Endothelial cell of umbilical vein (primary cell): ENCODE results near the gene THUMPD2. TPM values are rescaled to one million over a fixed set of nuclear protein-coding genes. Genes with fewer than 3 reads are reported as not detected.

Experiments
- BruUV-seq: library from RNA; stranded (reverse); fragments of 400-500 nt; replicated peaks from 2 replicates; lab custom pipeline; 2021; lab: Mats Ljungman, UMichigan
- CTCF ChIA-PET: fragments of 300-600, 350-600 bp; sonication (Branson Sonifier 250); formaldehyde crosslinking; loops from one replicate; lab custom pipeline; 2021; ENCODE audit warnings: antibody characterized with exemption, inconsistent platforms; lab: Charles Lee
- POLR2A ChIA-PET: fragments of 300-600, 350-600 bp; sonication (Branson Sonifier 250); formaldehyde crosslinking; loops from one replicate; lab custom pipeline; 2021; ENCODE audit warnings: antibody characterized with exemption, inconsistent platforms; lab: Charles Lee
- DNase-seq: peaks from one replicate; pipeline ENCODE4 v3.0.0-alpha.2; 2011; ENCODE audit warnings: low read depth, low spot score
- FAIRE-seq: peaks from 2 replicates; lab custom pipeline; 2011; peaks lifted over from hg19 to GRCh38; lab: Jason Lieb, UNC
- H2AFZ ChIP-seq: 2 replicates; pipeline ENCODE4 v1.6.0; 2012; ENCODE audit warnings: low read depth, low read length, control low read depth, inconsistent platforms
- H3K27ac ChIP-seq: 2 replicates; pipeline ENCODE4 v1.5.1; 2011; ENCODE audit warnings: low read depth, mild to moderate bottlenecking, control low read depth, low read length, moderate library complexity; ENCODE audit not compliant: insufficient read depth
- H3K27me3 ChIP-seq, 2 experiments: 2 replicates each; pipeline versions ENCODE4 v1.6.0 to v1.6.1; 2011; ENCODE audit warnings: low read length in 2 of 2, mixed read lengths in 1 of 2; ENCODE audit not compliant: control insufficient read depth in 2 of 2, insufficient read depth in 2 of 2
- H3K36me3 ChIP-seq, 2 experiments: 2 replicates in 1 of 2; 3 replicates in 1 of 2; pipeline ENCODE4 v1.5.1; 2011; ENCODE audit warnings: low read length in 2 of 2, mild to moderate bottlenecking in 1 of 2, moderate library complexity in 1 of 2; ENCODE audit not compliant: control insufficient read depth in 2 of 2, insufficient read depth in 2 of 2; ENCODE audit errors: extremely low read depth in 1 of 2
- H3K4me1 ChIP-seq: 3 replicates; pipeline ENCODE4 v1.5.1; 2011; ENCODE audit warnings: mild to moderate bottlenecking, low read length; ENCODE audit not compliant: control insufficient read depth, insufficient read depth; ENCODE audit errors: extremely low read depth
- H3K4me2 ChIP-seq: 2 replicates; pipeline ENCODE4 v1.6.1; 2011; ENCODE audit warnings: low read length, control low read depth, mixed read lengths; ENCODE audit not compliant: insufficient read depth
- H3K4me3 ChIP-seq, 3 experiments: fragments of 200-600 bp in 1 of 3; sonication (generic), shearing (Covaris generic) in 1 of 3; replicated peaks in 1 of 3; 2 replicates each; pipeline ENCODE4 v1.5.1; 2011 to 2016; ENCODE audit warnings: control low read depth in 3 of 3, low read length in 3 of 3, mild to moderate bottlenecking in 2 of 3, inconsistent platforms in 1 of 3, low read depth in 1 of 3, moderate library complexity in 1 of 3; ENCODE audit not compliant: insufficient read depth in 1 of 3
- H3K79me2 ChIP-seq: 2 replicates; pipeline ENCODE4 v1.6.0; 2012; ENCODE audit warnings: low read length, inconsistent platforms; ENCODE audit not compliant: control insufficient read depth, insufficient read depth
- H3K9ac ChIP-seq: replicated peaks from 2 replicates; pipeline ENCODE3; 2011; ENCODE audit warnings: low read length, control low read depth; ENCODE audit not compliant: insufficient read depth; ENCODE audit errors: extremely low read depth
- H3K9me1 ChIP-seq: replicated peaks from 3 replicates; pipeline ENCODE4 v1.6.0; 2011; ENCODE audit warnings: mild to moderate bottlenecking, low read length; ENCODE audit not compliant: control insufficient read depth, insufficient read depth; ENCODE audit errors: extremely low read depth
- H3K9me3 ChIP-seq: replicated peaks from 2 replicates; pipeline ENCODE4 v1.5.1; 2012; ENCODE audit warnings: low read length, inconsistent platforms; ENCODE audit not compliant: control insufficient read depth, insufficient read depth
- H4K20me1 ChIP-seq: replicated peaks from 2 replicates; pipeline ENCODE3; 2011; ENCODE audit warnings: mild to moderate bottlenecking, low read length; ENCODE audit not compliant: control insufficient read depth, insufficient read depth; ENCODE audit errors: extremely low read depth
- CTCF ChIP-seq, 2 donors: IDR thresholded peaks; 1 replicate in 1 of 2; 2 replicates in 1 of 2; pipeline ENCODE4 v1.5.1; 2011; ENCODE audit warnings: low read length in 2 of 2, mild to moderate bottlenecking in 2 of 2, moderate library complexity in 2 of 2, control low read depth in 1 of 2, inconsistent platforms in 1 of 2, low read depth in 1 of 2; ENCODE audit not compliant: insufficient read depth in 1 of 2; ENCODE audit errors: extremely low read depth in 1 of 2
- EZH2 ChIP-seq: IDR thresholded peaks from 2 replicates; pipeline ENCODE4 v1.6.1; 2012; ENCODE audit warnings: borderline replicate concordance, low read depth, mild to moderate bottlenecking, moderate library complexity, low read length, inconsistent platforms; ENCODE audit not compliant: severe bottlenecking
- FOS ChIP-seq: IDR thresholded peaks from 2 replicates; pipeline ENCODE4 v1.6.1; 2011; ENCODE audit warnings: mild to moderate bottlenecking, low read length, moderate library complexity, borderline replicate concordance; ENCODE audit not compliant: insufficient read depth
- GATA2 ChIP-seq: IDR thresholded peaks from 2 replicates; pipeline ENCODE4 v1.7.0; 2011; ENCODE audit warnings: low read depth, mild to moderate bottlenecking, moderate library complexity, mixed read lengths, low read length; ENCODE audit not compliant: insufficient read length, insufficient read depth
- JUN ChIP-seq: IDR thresholded peaks from 2 replicates; pipeline ENCODE4 v1.6.1; 2011; ENCODE audit warnings: borderline replicate concordance, low read depth; ENCODE audit not compliant: insufficient read length, insufficient read depth
- MAX ChIP-seq: IDR thresholded peaks from 2 replicates; pipeline ENCODE4 v1.6.1; 2011; ENCODE audit not compliant: insufficient read depth, insufficient read length
- MYC ChIP-seq: IDR thresholded peaks from one replicate; pipeline ENCODE4 v1.6.1; 2011; ENCODE audit warnings: mild to moderate bottlenecking, low read depth, low read length
- POLR2A ChIP-seq: IDR thresholded peaks from 2 replicates; pipeline ENCODE4 v1.6.1; 2012; ENCODE audit warnings: low read depth, mild to moderate bottlenecking, control low read depth, low read length
- POLR2AphosphoS5 ChIP-seq: IDR thresholded peaks from 2 replicates; pipeline ENCODE4 v1.6.1; 2012; ENCODE audit warnings: low read depth, mild to moderate bottlenecking, control low read depth, low read length, moderate library complexity; ENCODE audit not compliant: insufficient read depth
- dilution Hi-C: fragments of 300-500 bp; cut with MboI; formaldehyde crosslinking; loops from one replicate; pipeline ENCODE4 v1.15.0; 2019; ENCODE audit warnings: low sequenced_read_pairs; ENCODE audit not compliant: extremely low pct_ligation_motif_present
- intact Hi-C: fragments of 100-400 bp; cut with micrococcal nuclease; formaldehyde crosslinking; loops from one replicate; pipeline ENCODE4 v1.10.0; 2022
- polyA plus RNA-seq, 4 experiments: library from polyadenylated mRNA; depleted of rRNA in 3 of 4; stranded (reverse) in 3 of 4; unstranded in 1 of 4; fragments of >200 nt; gene quantifications; 2 replicates each; pipeline versions ENCODE4 v1.2.1 to v1.2.3, GENCODE V29; 2011 to 2012; ENCODE audit warnings: missing spikeins in 1 of 4
- total RNA-seq: library from RNA; stranded (reverse); gene quantifications from 2 replicates; pipeline ENCODE4 v1.2.3, GENCODE V29; 2021

THUMPD2 gene
- total and polyA plus RNA-seq, 2 donors (not counting 3 experiments of a cell fraction or from before 2014, with no cell fraction given), result 4.3 to 8.2 TPM

DNA sequence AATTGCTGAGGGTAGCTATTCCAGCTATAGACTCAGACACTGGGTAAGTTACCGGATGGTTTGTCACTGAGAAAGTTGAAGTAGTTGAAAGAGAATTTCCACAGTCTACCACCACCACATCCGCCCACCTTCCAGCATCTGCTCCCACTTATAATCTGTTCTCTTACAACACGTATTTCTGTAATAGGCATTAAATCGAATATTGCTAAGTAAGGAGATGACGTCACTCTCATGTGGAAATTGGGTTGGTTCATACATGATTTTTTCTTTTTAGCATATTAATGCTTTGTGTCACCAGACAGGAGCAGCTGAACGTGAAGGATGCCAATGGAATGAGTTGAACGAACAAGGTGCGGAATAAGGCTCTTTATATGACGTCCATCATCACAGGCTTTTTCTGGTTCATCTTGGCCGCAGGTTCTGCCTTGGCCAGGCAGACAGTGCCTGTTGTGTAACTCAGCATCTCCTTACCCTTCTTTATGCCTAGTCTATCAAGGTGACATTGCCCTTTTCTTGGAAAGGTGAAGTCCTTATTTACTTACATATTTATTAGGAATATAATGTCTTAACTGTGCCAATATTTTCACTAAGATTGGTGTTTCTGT lies 45.9 kb downstream of the THUMPD2 start:
- Histone ChIP-seq H3K4me1 (peaks cover 5% of the 10 kb centered on the region), H4K20me1 (no peaks in the 10 kb centered on the region), H3K27ac (no peak overlapping the region), H3K9me1 (no peaks in the 10 kb centered on the region), H3K9me3 (no peaks in the 10 kb centered on the region), H3K79me2 (no peaks in the 10 kb centered on the region), H3K27me3 (no peaks in the 10 kb centered on the region), H3K4me3 (no peak overlapping the region), H2AFZ (no peak overlapping the region), H3K4me2 (no peak overlapping the region), H3K9ac (no peak overlapping the region), H3K36me3 (peaks cover 8 to 10% of the 10 kb centered on the region in 2 experiments)
- no peak for DNase-seq
- no TSS peak for BruUV-seq
- ChIA-PET CTCF (interaction anchor here (0.8 to 5.7 kb wide), 3 partner anchors 36 to 216 kb away, joined by 3 to 35 read pairs (median 5); no protein-coding TSS in a partner anchor), POLR2A (interaction anchor here (0.5 kb wide), 1 partner anchor 361 kb away, joined by 3 read pairs; no protein-coding TSS in a partner anchor)
- intact Hi-C loops, result loop anchor here (5.0 to 10.0 kb wide), 3 partner anchors 141 to 668 kb away; no protein-coding TSS in a partner anchor
- no peak for TF ChIP-seq GATA2
- TF ChIP-seq CTCF (IDR thresholded peaks at IDR 0.05; ENCODE audit: extremely low read depth in 1 of 2, insufficient read depth in 1 of 2, low read depth in 1 of 2, low read length in 2 of 2), result no peak
- TF ChIP-seq JUN, result no peak
- TF ChIP-seq MYC, result no peak
- no peak for TF ChIP-seq EZH2
- TF ChIP-seq POLR2AphosphoS5, result no peak
- no peak for TF ChIP-seq POLR2A
- no peak for TF ChIP-seq MAX
- no peak for TF ChIP-seq FOS
- no peak for FAIRE-seq
- dilution Hi-C loops, result no loop called here
